HCT116 (cell line): ENCODE measurements around the gene TTYH2. TPM values are rescaled to one million over a fixed set of nuclear protein-coding genes. Genes with fewer than 3 reads are reported as not detected.

ENCODE experiments used
- ATAC-seq: fragments of 200-7000 bp; cut with Tn5 transposase; 2 replicates; pipeline ENCODE4 v1.9.1; 2020; ENCODE audit warnings: mild to moderate bottlenecking, moderate library complexity
- BruUV-seq: library from RNA; stranded (reverse); fragments of 400-500 nt; replicated peaks from 2 replicates; lab custom pipeline; 2021; lab: Mats Ljungman, UMichigan
- CTCF ChIA-PET: fragments of 300-600 bp; sonication (Branson Sonifier 250); formaldehyde crosslinking; loops from one replicate; lab custom pipeline; 2021; ENCODE audit warnings: antibody characterized with exemption; lab: Charles Lee
- POLR2A ChIA-PET: fragments of 300-600, 350-600 bp; sonication (Branson Sonifier 250); formaldehyde crosslinking; loops from one replicate; lab custom pipeline; 2021; ENCODE audit warnings: antibody characterized with exemption; lab: Charles Lee
- RAD21 ChIA-PET, 2 experiments: fragments of 300-600 bp; sonication (Branson Sonifier 250); formaldehyde crosslinking; loops; one replicate each; lab custom pipeline; 2023; ENCODE audit warnings: low total read pairs in 2 of 2; ENCODE audit not compliant: uncharacterized antibody in 2 of 2, unreplicated experiment in 2 of 2, low non-redundant PET in 1 of 2; lab: Charles Lee
- DNase-seq: peaks from one replicate; pipeline ENCODE4 v3.0.0-alpha.2; 2010; ENCODE audit warnings: low read depth, low spot score
- H2AFZ ChIP-seq: fragments of 200-600 bp; shearing (Covaris generic), sonication (generic); 2 replicates; pipeline ENCODE4 v1.6.1; 2017; ENCODE audit warnings: low read depth, mixed run types, mixed read lengths, antibody characterized with exemption, low read length; ENCODE audit not compliant: poor library complexity, severe bottlenecking
- H3K27ac ChIP-seq: 2 replicates; pipeline ENCODE4 v1.5.1; 2012; ENCODE audit warnings: low read depth, low read length
- H3K27me3 ChIP-seq: fragments of 200-600 bp; sonication (generic); 2 replicates; pipeline ENCODE4 v1.6.1; 2016; ENCODE audit warnings: mixed run types, low read length, mixed read lengths; ENCODE audit not compliant: insufficient read depth
- H3K36me3 ChIP-seq, 2 experiments: fragments of 200-500 bp in 1 of 2; fragments of 200-600 bp in 1 of 2; sonication (Bioruptor generic) in 1 of 2; sonication (generic) in 1 of 2; 2 replicates each; pipeline versions ENCODE4 v1.5.1 to v1.6.1; 2014 to 2016; ENCODE audit warnings: low read length in 2 of 2, inconsistent platforms in 1 of 2, mixed read lengths in 1 of 2, mixed run types in 1 of 2; ENCODE audit not compliant: insufficient read depth in 2 of 2, control insufficient read depth in 1 of 2
- H3K4me1 ChIP-seq, 2 experiments: fragments of 200-600 bp in 1 of 2; sonication (generic) in 1 of 2; 2 replicates each; pipeline versions ENCODE4 v1.5.1 to v1.6.1; 2012 to 2017; ENCODE audit warnings: low read length in 2 of 2, inconsistent platforms in 1 of 2, mild to moderate bottlenecking in 1 of 2, mixed read lengths in 1 of 2, mixed run types in 1 of 2, moderate library complexity in 1 of 2; ENCODE audit not compliant: insufficient read depth in 2 of 2, control insufficient read depth in 1 of 2
- H3K4me2 ChIP-seq: fragments of 200-600 bp; sonication (generic); 2 replicates; pipeline ENCODE4 v1.6.1; 2017; ENCODE audit warnings: mixed run types, low read length, mixed read lengths
- H3K4me3 ChIP-seq, 2 experiments: fragments of 200-600 bp in 1 of 2; sonication (generic) in 1 of 2; replicated peaks in 1 of 2; 2 replicates each; pipeline ENCODE4 v1.5.1; 2011 to 2016; ENCODE audit warnings: low read length in 2 of 2, control low read depth in 1 of 2, low read depth in 1 of 2, mild to moderate bottlenecking in 1 of 2, mixed read lengths in 1 of 2, mixed run types in 1 of 2
- H3K79me2 ChIP-seq: fragments of 200-600 bp; sonication (generic); 2 replicates; pipeline ENCODE4 v1.6.1; 2017; ENCODE audit warnings: mild to moderate bottlenecking, mixed run types, low read length, moderate library complexity, mixed read lengths; ENCODE audit not compliant: insufficient read depth
- H3K9ac ChIP-seq: fragments of 200-600 bp; sonication (generic); 2 replicates; pipeline ENCODE4 v1.6.1; 2016; ENCODE audit warnings: low read length, mixed read lengths
- H3K9me2 ChIP-seq: fragments of 200-600 bp; sonication (generic), shearing (Covaris generic); 2 replicates; pipeline ENCODE4 v1.6.1; 2017; ENCODE audit warnings: mixed run types, mild to moderate bottlenecking, moderate library complexity; ENCODE audit not compliant: insufficient read depth
- H3K9me3 ChIP-seq, 2 experiments: fragments of 200-500 bp in 1 of 2; fragments of 200-600 bp in 1 of 2; sonication (Bioruptor generic) in 1 of 2; sonication (generic) in 1 of 2; 2 replicates each; pipeline ENCODE4 v1.6.1; 2014 to 2017; ENCODE audit warnings: low read length in 2 of 2, mixed read lengths in 2 of 2, inconsistent platforms in 1 of 2, low read depth in 1 of 2, mild to moderate bottlenecking in 1 of 2, mixed run types in 1 of 2, moderate library complexity in 1 of 2; ENCODE audit not compliant: control insufficient read depth in 1 of 2, insufficient read depth in 1 of 2
- H4K20me1 ChIP-seq: fragments of 200-600 bp; sonication (generic), shearing (Covaris generic); 2 replicates; pipeline ENCODE4 v1.6.1; 2017; ENCODE audit warnings: mixed run types, mild to moderate bottlenecking, moderate library complexity; ENCODE audit not compliant: insufficient read depth
- CTCF ChIP-seq, 3 experiments: fragments of 200-600 bp in 1 of 3; sonication (generic) in 1 of 3; IDR thresholded peaks in 2 of 3; conservative IDR thresholded peaks in 1 of 3; 2 replicates each; pipeline ENCODE4 v1.5.1; 2012 to 2017; ENCODE audit warnings: low read depth in 2 of 3, low read length in 2 of 3, antibody characterized with exemption in 1 of 3, borderline replicate concordance in 1 of 3, control low read depth in 1 of 3, mild to moderate bottlenecking in 1 of 3, mixed read lengths in 1 of 3, mixed run types in 1 of 3, moderate library complexity in 1 of 3; ENCODE audit not compliant: insufficient read depth in 1 of 3
- ELF1 ChIP-seq: IDR thresholded peaks from 2 replicates; pipeline ENCODE4 v1.6.1; 2012; ENCODE audit warnings: low read depth, borderline replicate concordance
- RAD21 ChIP-seq: IDR thresholded peaks from 2 replicates; pipeline ENCODE4 v1.6.1; 2012; ENCODE audit warnings: low read depth, mild to moderate bottlenecking
- REST ChIP-seq: IDR thresholded peaks from 2 replicates; pipeline ENCODE4 v1.6.1; 2012; ENCODE audit warnings: low read depth
- TCF7L2 ChIP-seq: IDR thresholded peaks from 2 replicates; pipeline ENCODE4 v1.7.0; 2011; ENCODE audit warnings: borderline replicate concordance, inconsistent platforms; ENCODE audit not compliant: insufficient read depth, insufficient read length; ENCODE audit errors: extremely low read depth
- intact Hi-C: fragments of 100-400 bp; cut with micrococcal nuclease; formaldehyde crosslinking; loops from 2 replicates; pipeline ENCODE4 v1.10.0; 2022
- total RNA-seq: library from RNA; stranded (reverse); gene quantifications from one replicate; pipeline ENCODE4 v1.2.1, GENCODE V29; 2021; ENCODE audit not compliant: unreplicated experiment

TTYH2 gene
- total RNA-seq, 1 experiment from 2014 or later: 10.8 TPM

DNA sequence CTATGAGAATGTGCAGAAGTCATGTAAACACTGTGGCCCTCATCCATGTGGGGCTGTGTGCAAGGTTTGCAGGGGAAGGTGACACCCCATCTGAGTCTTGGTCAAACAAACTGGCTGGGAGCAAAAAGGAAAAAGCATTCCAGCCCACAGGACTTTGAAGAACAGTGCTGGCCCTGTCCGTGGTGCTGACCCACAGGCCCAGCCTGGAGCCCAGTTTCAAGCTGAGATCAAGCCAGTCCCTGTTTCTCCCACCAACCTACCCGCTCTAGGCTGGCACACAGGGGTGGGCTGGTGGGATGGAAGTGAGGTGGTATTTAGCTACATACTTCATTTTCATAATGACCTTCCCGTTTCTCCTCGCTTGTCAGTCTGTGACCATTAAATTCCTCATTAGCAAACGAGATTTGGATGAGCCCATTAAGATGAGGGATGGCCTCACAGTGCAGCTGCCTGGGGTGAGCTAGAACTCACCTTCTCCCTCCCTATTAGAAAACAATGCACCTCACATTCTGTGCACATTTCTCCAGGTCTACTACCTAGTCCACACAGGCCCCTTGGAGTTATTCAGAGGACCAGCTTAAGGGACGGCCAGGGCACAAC is 22.5 kb upstream of the TTYH2 start:
- intact Hi-C loops: no loop called here
- Histone ChIP-seq H3K9me3 (no peaks in the 10 kb centered on the region), H3K79me2 (no peaks in the 10 kb centered on the region), H3K9ac (no peak overlapping the region), H3K4me1 (no peaks in the 10 kb centered on the region), H3K27me3 (peaks cover 32% of the 10 kb centered on the region; the same call in 1 of the 2 replicates), H2AFZ (no peak overlapping the region), H3K4me3 (no peak overlapping the region), H4K20me1 (no peaks in the 10 kb centered on the region), H3K36me3 (no peaks in the 10 kb centered on the region), H3K9me2 (no peaks in the 10 kb centered on the region), H3K4me2 (no peak overlapping the region), H3K27ac (no peak overlapping the region)
- CTCF ChIA-PET: interaction anchor here (1.6 to 5.6 kb wide), 2 partner anchors 8 to 12 kb away, joined by 5 to 55 read pairs; partner anchors contain the start of gene RPL38
- DNase-seq (no peak), ATAC-seq (peak; percentile 48; the same call in 1 of the 2 replicates)
- TF ChIP-seq RAD21: no peak
- TF ChIP-seq CTCF (IDR thresholded peaks at IDR 0.05 in 2 of 3, conservative IDR thresholded peaks at IDR 0.05 in 1 of 3; ENCODE audit: borderline replicate concordance in 1 of 3, insufficient read depth in 1 of 3, low read depth in 2 of 3, low read length in 2 of 3): no peak
- peak; percentile 71 for TF ChIP-seq TCF7L2
- TF ChIP-seq REST: peak; percentile 87
- no peak for TF ChIP-seq ELF1
- RAD21 ChIA-PET: no interaction called here
- no TSS peak for BruUV-seq
- POLR2A ChIA-PET: no interaction called here
